Stimulated activated CD4-positive, alpha-beta T cell treated with anti-CD3 and anti-CD28 coated beads, Interleukin-12 subunit alpha, Interleukin-12 subunit beta, amount 100 ng/mL, for 48 hours (primary cell): ENCODE data around the gene ANKRD11.
"Not testable (repeated sequence)": the region's sequence is repeated elsewhere in the genome, so short reads cannot be mapped to it uniquely, and the experiment has no call there.

ENCODE experiments used
- DNase-seq, 3 donors: peaks; one replicate each; pipeline ENCODE4 v3.0.0-alpha.2; 2020; ENCODE audit warnings: low read depth in 2 of 3, low spot score in 1 of 3

The ANKRD11 gene

DNA sequence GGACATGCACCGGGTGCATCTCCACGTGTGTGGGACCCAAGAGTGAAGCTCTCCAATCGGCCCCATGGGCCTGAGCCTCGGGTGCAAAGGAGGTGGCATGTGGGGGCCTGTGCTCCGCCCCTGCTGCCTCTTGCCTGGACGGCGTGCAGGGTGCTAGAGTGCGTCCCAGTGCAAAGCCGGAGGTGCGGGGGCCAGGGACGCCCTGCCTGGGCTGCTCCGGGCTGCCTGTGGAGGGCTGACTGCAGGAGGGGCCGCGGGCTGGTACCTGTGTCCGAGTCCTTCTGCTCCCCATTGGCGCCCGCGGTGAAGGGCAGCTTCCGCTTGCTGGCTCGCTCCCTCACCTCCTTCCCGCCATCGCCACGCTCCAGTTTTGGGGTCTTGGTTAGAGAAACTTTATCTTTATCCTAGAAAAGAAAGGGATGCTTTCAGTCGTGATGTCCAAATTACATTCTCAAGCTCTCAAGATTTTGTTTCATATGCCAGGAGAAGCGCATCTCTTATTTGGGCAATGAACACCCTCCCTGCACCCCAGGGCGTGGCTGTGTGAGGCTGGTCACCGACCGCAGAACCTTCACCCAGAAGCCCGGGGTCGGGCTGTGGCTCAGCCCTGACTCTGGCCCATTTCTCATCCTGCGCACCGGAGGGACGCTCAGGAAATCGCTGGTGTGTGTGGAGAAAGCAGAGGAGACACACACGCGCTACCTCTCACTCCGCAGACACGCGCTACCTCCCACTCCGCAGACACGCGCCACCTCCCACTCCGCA is 185.2 kb downstream of the ANKRD11 start:
- no peak for DNase-seq

DNA sequence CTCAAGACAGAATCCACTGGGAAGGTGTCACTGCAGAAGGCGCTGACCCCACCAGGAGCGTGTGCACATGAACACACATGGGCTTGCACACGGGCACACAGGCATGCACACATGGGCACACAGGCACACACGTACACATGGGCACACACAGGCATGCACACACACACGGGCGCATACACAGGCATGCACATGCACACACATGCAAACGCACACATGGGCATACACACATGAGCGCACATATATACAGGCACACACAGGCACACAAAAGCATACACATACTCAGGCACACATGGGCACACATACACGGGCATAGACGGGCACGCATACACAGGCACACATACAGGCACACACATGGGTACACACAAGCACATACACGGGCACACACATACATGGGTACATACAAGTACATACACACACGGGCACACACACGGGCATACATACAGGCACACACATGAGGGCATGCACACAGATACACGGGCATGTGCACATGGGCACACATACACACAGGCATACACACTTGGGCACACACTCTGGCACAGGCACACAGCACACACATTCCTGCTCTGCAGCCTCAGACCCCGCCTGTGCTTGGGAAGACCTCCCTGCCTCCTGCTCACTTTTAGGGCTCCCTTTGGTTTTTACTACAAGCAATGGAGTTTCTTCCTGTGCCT is 186.0 kb downstream of the ANKRD11 start:
- DNase-seq, result no peak

DNA sequence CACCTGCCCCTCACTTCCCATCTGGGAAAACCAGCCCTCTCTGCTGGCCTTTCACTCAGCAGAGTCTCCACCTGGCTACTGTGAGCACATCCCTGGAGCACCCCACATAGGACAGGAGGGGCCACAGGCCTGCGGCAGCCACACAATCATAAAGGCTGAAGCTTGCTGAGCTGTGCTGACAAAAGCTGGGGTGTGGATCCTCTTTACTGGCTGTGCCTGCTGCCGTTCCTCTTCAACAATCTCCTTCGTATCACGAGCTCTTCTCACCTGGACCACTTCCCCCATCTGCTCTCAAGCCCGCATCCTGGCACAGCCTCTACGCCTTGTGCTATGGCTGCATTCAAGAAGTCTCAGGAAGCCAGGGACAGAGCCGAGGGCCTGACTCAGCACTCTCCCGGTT is 186.7 kb downstream of the ANKRD11 start:
- DNase-seq, result no peak

DNA sequence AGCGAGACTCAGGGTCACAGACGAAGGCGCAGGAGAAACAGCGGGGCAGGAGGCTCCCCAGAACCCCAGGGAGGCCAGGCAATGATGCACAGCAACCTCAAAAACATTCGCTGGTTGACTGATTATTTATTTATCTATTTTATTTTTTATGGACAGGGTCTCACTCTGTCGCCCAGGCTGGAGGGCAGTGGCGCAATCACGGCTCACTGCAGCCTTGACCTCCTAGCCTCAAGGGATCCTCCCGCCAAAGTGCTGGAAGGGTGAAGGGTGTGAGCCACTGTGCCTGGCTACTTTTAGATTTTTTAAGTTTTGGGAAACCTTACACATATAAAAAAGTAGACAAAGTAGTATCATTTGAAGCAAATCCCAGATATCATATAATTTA is 189.4 kb downstream of the ANKRD11 start:
- DNase-seq, result no peak

DNA sequence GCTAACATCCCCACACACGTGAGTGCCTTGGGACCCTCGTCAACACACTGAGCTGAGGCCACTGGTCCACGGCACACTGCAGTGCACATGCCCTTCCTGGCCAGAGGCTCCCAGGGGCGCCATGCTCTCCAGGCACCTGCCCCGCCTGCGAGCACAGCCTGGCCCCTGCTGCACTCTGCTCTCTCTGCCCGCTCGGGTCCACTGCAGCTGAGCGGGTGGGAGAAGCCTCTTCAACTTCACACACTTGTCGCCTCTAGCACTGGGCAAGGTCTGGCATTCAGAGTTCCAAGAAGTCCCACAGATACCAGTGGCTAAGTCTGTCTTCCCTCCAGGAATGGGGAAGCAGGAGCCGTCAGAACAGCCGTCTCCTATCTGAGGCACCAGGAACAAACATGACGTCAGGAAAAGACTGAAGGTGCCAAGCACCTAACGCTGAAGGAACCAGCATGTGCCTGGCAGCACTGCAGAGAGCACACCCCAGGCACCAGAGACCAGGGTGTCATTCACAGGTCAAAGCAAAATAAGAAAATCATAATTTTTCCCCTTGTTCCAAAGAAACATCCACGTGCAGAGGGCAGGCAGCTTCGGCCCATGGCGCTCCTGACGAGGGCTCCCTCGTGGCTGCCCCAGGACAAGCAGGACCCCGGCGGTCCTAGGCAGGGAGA is 189.9 kb downstream of the ANKRD11 start:
- DNase-seq, result no peak

DNA sequence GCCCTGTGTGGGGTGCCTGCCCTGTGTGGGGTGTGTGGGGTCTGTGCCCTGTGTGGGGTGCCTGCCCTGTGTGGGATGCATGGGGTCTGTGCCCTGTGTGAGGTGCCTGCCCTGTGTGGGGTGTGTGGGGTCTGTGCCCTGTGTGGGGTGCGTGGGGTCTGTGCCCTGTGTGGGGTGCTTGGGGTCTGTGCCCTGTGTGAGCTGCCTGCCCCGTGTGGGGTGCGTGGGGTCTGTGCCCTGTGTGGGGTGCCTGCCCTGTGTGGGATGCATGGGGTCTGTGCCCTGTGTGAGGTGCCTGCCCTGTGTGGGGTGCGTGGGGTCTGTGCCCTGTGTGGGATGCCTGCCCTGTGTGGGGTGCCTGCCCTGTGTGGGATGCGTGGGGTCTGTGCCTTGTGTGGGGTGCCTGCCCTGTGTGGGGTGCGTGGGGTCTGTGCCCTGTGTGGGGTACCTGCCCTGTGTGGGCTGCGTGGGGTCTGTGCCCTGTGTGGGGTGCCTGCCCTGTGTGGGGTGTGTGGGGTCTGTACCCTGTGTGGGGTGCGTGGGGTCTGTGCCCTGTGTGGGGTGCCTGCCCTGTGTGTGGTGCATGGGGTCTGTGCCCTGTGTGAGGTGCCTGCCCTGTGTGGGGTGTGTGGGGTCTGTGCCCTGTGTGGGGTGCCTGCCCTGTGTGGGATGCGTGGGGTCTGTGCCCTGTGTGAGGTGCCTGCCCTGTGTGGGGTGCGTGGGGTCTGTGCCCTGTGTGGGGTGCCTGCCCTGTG is 190.8 kb downstream of the ANKRD11 start:
- DNase-seq, result not testable (repeated sequence)

DNA sequence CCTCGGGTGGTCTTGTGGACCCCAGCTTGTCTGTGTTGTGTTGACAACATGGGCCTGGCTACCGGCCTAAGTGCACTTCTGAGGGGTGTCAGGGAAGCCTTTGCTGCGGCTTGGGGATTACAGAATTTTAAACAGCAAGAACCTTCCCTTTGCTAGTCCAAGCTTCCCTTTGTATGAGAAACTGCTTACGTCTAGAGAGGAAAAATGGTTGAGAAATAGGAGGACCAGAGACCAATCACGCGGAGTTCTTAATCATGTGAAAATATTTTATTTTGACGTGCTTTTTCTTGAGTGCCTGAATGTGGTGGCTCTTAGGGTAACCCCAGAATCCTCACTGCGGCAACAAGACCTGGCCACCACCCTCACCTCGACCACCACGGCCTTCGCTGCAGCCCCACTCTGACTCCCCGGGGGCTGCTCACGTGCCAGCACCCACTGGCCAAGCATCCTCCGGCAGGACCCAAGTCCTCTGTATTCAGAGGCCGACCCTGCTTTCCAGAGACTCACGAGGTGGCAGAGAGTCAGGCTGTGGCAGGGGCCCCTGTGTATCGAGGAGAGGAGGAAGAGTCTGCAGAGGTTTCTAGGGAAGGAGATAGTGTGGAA is 191.6 kb downstream of the ANKRD11 start:
- DNase-seq, result no peak

DNA sequence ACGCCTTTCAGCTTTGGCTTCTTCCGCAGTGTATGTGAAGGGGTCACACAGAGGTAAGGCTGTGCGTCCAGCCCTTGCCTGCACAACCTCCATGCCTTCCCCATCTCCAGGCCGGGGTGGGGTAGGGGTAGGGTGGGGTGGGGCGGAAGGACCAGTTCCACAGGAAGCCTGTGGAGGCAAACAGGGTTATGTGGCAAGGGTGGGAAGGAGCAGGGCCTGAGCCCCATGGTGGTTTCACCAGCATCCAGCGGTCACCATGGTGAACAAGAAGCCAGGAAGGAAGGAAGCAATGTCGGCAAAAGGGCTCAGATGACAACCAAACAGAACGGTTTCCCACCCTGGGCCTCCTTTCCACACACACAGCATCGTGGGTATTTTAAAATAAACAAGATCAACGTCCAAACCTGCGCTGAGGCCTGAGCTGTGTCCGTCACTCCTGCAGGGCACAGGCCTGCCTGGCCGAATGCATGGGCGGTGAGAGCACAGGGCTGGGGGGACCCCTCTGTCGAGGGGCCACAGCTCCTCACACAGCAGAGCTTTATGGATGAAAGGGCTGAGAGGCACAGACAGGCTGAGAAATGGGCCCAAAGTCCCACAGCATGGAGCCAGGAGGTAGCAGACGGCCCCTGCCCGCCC is 192.3 kb downstream of the ANKRD11 start:
- no peak for DNase-seq

DNA sequence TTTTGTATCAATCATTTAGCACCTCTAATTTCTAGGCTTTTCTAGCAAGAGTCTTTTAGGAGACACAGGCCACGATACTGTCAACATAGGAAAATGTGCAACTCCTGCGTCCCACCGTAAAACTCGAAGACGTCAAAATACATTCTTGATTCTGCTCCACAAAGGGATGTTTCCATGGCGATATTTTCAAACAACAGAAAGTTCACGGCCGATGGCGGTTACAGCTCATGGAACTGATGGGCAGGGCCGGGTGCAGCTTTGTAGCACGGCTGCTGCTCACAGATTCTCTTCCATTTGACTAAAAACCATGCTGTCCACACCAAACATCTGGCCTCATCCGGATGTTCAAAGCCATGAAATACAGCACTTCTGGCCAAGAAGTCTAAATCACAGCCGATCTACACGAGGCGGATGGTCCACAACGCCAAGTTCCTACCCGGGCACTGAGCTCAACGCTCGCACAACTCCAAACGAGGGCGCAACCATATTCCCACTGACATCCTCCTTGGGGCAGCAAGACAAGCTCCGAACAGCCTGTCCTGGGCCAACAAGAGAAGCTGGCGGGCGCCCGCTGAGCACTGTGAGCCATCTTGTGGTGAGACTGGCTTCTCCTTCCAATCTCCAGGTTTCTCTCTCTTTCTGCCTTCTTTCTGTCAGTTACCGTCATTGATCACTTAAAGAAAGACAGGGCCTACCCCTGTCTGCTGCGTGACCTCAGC is 193.0 kb downstream of the ANKRD11 start:
- no peak for DNase-seq

DNA sequence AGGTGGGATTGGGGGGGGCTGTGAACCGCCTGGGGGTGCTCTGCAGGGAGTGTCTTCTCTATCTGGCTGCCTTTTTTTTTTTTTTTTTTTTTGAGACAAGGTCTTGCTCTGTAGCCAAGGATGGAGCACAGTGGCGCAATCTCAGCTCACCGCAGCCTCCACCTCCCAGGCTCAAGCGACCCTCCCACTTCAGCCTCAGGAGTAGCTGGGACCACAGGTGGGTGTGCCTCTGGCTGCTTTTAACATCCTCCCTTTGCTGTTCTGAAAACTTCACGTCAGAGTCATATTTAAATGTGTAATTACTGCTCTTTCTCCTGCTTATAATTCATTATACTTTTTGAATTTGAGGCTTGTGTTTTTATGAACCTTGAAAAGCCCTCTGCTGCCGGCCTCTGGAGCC is 194.4 kb downstream of the ANKRD11 start:
- DNase-seq, result no peak

DNA sequence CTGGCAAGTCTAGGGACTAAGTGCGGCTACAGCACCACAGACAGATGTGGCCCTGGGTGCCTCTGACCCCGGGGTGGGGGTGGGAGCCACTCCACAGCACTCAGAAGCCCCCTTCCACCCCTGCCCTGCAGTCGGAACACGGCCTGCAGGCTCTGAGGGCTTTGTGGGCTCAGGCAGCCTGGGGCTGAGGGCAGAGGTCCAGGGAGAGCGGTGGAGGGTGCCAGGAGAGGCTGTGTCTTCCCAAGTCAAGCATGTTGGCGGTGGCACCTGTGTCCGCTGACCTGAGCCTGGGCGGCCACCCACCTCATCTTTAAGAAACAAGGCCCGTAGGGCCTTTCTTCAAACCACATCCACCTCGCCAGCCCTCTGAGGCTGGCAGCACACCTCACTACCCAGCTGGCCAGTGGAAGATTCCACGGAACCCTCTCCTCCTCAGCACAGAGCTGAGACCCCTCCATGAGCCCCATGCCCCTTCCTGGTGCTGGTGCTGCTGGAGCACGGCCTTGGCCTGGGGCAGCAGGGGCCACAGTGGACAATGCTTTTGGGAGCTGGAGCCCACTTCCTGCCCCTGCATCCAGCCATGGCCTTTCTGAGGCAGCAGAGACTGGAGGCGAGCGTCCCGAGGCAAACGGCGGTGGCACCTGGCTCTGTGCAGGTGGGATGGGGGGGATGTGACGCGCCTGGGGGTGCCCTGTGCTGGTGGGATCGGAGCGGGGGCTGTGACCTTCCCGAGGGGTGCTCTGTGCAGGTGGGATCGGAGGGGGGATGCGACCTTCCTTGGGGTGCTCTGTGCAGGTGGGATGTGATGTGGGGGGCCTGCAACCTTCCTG is 195.1 kb downstream of the ANKRD11 start:
- no peak for DNase-seq

DNA sequence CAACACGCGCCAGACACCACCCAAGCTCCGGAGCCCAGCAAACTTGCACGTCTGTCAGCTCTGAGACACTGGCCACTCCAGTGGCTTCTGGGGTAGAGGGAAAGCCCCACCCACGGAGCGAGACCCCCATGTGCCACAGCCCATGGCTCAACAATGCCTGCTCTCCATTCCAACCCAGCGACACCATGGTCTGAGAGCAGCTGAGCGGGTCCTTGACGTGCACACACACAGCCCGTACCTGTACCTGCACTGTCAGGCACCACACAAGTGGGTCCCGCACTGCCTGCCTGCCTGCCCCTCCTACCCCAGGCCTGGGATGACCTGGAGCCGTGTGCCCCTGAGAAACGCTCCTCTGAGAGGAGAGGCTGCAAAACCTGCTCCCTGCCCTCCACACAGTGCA is 195.9 kb downstream of the ANKRD11 start:
- no peak for DNase-seq

DNA sequence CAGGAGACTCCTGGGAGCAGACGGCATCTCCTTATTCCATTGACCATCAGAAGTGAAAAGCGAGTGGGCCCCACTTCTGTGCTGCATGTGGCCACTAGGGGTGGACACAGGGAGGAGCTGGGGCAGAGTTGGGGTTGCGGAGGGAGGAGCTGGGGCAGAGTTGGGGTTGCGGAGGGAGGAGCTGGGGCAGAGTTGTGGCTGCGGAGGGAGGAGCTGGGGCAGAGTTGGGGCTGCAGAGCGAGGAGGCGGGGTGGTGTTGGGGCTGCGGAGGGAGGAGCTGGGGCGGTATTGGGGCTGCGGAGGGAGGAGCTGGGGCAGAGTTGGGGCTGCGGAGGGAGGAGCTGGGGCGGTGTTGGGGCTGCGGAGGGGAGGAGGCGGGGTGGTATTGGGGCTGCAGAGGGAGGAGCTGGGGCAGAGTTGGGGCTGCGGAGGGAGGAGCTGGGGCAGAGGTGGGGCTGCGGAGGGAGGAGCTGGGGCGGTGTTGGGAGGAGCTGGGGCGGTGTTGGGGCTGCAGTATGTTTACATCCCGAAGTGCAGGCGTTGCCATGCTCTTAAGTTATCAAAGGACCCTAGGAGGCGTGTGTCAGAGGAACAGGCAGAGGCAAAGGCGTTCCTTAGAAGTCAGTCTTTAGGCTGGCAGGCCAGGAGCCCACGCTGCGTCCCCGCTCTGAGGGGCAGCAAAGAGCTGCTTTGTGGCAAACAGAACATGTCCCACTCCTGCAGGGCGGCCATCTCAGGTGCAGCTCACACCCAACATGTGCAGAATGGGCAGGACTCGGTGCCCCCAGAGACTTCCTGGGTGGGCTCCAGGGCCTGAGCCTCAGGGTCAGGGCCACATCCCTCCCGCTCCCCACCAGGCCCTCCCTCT is 196.9 kb downstream of the ANKRD11 start:
- DNase-seq, result no peak

DNA sequence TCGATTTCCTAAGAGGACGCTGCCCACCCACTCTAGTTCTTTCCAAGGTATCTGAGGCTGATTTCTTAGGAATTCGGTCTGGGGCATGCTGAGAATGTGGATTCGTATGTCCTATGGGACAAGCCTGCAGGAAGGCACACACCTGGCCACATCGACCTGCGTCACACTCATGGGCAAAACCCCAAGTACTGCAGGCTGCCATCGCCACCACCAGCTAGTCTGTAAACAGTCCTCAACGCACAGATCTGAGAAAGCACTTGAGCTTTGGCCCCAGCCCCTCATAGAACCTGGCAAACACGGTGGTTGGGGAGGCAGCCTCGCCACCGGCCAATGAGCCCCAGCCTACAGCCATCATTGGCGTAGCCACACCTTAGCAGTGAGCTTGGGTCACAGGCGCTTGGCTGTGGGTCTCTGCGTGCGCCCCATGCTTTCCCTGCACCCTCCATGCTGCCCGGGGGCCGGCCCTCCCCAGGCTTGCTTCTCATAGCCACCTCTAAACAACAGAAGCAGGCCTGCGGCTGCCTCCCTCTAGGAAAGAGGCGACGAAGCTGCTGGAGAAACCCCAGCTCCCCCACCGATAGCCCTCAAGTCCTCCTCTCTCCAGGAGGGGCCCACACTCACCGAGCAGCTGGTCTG is 197.8 kb downstream of the ANKRD11 start:
- DNase-seq, result no peak

DNA sequence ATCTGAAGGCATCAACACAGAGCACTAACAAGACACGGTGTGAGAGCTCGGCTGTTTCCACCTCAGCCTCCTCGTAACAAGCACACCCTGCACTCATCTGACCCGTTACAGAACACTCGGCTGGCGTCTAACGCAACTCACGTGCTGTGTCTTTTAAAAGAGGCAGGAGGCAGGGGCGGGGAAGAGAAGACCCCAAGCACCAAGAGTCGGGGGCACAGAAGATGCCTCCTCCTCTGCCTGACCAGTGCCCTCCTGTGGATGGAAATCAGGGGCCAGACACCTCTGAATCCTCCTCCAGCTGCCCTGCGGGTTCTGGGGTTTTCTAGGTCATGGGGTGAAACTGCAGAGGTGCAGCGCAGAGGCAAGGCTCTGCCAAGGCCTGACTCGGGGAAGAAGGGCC is 198.6 kb downstream of the ANKRD11 start:
- no peak for DNase-seq

DNA sequence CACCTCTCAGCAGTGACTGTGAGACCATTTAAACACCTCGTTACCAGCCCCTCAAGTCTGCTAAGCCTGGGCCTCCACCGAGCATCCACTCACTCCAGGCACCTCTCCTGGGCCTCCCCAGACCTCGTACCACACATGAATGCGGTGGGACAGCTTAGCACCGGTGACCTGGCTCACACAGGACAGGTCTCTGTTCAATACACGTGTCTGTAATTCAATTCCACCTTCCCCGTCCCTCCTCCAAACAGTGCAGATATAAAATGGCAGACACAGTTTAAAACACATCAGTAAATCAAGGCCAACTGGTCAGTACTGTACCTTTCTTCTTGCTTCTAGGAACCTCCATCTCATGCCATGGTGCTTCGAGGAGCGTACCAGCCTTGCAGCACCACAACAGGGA is 199.0 kb downstream of the ANKRD11 start:
- DNase-seq, result no peak

DNA sequence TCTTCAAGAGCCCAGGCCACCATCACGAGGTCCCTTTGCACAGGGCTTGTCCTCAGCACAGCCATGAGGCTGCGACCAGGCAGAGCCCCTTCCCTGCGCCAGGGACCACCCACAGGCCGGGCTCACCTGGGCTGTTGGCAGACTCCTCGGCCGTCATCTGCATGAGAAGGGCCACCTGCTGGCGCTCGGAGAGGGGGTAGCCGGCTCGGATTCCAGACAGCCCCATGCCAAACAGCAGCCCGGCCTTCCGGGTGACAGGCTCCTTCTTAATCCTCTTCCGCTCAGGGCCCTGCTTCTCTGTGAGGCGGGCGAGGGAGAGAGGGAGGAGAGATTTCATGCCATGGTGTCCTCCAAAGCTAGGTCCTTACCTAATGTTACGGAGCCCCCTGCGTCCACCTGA is 199.5 kb downstream of the ANKRD11 start:
- DNase-seq, result no peak

DNA sequence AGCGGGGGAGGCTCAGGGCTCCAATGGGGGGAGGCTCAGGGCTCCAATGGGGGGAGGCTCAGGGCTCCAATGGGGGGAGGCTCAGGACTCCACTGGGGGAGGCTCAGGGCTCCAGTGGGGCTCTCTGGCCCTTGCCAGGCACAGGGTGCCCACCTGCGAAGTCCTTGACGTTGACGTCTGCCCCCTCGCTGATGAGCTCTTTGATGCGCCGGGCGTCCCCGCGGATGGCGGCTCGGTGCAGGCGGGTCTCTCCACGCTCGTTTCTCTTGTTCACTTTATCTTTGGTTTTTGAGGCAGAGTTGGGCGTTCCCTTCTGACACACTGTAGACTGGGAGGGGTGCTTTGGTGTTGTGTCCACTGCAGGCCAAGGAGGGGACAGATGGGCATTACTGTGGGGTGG is 199.9 kb downstream of the ANKRD11 start:
- DNase-seq, result no peak
